AG04450 (cell line): ENCODE results near the gene MT2A. TPM values are rescaled to one million over a fixed set of nuclear protein-coding genes. Genes with fewer than 3 reads are reported as not detected.

ENCODE experiments used
- CTCF ChIA-PET: fragments of 300-600, 350-600 bp; formaldehyde crosslinking; extraction: SDS; loops from one replicate; lab custom pipeline; 2022; ENCODE audit warnings: antibody characterized with exemption, inconsistent platforms; lab: Charles Lee
- POLR2A ChIA-PET: fragments of 350-600 bp; formaldehyde crosslinking; extraction: SDS; loops from one replicate; lab custom pipeline; 2021; ENCODE audit warnings: antibody characterized with exemption, inconsistent platforms; lab: Yijun Ruan, JAX
- DNase-seq: peaks from one replicate; pipeline ENCODE4 v3.0.0-alpha.2; 2011; ENCODE audit warnings: low read depth, low spot score
- H3K27ac ChIP-seq: one replicate; pipeline ENCODE4 v1.5.1; 2012; ENCODE audit warnings: low read depth, low read length, control low read depth
- H3K27me3 ChIP-seq: one replicate; pipeline ENCODE4 v1.6.0; 2012; ENCODE audit warnings: low read length; ENCODE audit not compliant: control insufficient read depth, insufficient read depth
- H3K4me3 ChIP-seq: 2 replicates; pipeline ENCODE4 v1.5.1; 2011; ENCODE audit warnings: mild to moderate bottlenecking, low read depth, low read length, control low read depth
- H3K9me3 ChIP-seq: 2 replicates; pipeline ENCODE4 v1.5.1; 2012; ENCODE audit warnings: low read length; ENCODE audit not compliant: control insufficient read depth, insufficient read depth
- CTCF ChIP-seq: IDR thresholded peaks from 2 replicates; pipeline ENCODE4 v1.5.1; 2011; ENCODE audit warnings: low read depth, low read length, control low read depth, inconsistent platforms
- polyA plus RNA-seq: library from polyadenylated mRNA; depleted of rRNA; stranded (reverse); fragments of >200 nt; gene quantifications from 2 replicates; pipeline ENCODE4 v1.2.3, GENCODE V29; 2011

The MT2A gene
- polyA plus RNA-seq, 1 experiment, result 82.6 TPM

GRCh38 chr16:56647641-56648431 lies 39.5 kb downstream of the MT2A start:
- DNase-seq, result no peak
- Histone ChIP-seq H3K4me3 (no peak overlapping the region), H3K27me3 (peaks cover 91% of the 10 kb centered on the region), H3K27ac (no peak overlapping the region), H3K9me3 (no peaks in the 10 kb centered on the region; the same call in 1 of the 2 replicates)
- ChIA-PET CTCF (interaction anchor here (1.6 kb wide), 1 partner anchor 53 kb away, joined by 4 read pairs; no protein-coding TSS in a partner anchor), POLR2A (no interaction called here)
- TF ChIP-seq CTCF, result no peak

GRCh38 chr16:56649271-56649670 lies 40.9 kb downstream of the MT2A start:
- POLR2A ChIA-PET, result no interaction called here
- Histone ChIP-seq H3K27me3 (peaks cover 78% of the 10 kb centered on the region), H3K4me3 (no peak overlapping the region), H3K9me3 (no peaks in the 10 kb centered on the region; the same call in 1 of the 2 replicates), H3K27ac (no peak overlapping the region)
- no peak for DNase-seq
- TF ChIP-seq CTCF, result no peak
- CTCF ChIA-PET, result interaction anchor here (1.6 kb wide), 1 partner anchor 52 kb away, joined by 4 read pairs; no protein-coding TSS in a partner anchor

DNA sequence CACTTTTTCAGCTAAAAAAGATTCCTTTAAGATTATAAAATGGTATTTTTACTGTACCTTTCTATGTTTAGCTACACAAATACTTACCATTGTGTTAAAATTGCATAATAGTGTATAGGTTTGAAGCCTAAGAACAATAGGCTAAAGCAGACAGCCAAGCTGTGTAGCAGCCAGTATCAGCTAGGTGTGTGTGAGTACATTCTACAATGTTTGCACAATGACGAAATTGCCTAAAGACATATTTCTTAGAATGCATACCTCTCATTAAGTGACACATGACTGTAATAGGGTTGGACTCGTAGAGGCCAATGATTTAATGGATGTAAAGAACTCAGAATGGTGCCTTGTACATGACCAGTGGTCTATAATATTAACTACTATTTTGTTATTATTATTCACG lies 41.4 kb downstream of the MT2A start:
- no peak for DNase-seq
- ChIA-PET POLR2A (no interaction called here), CTCF (no interaction called here)
- Histone ChIP-seq H3K4me3 (no peak overlapping the region), H3K27ac (no peak overlapping the region), H3K9me3 (no peaks in the 10 kb centered on the region; the same call in 1 of the 2 replicates), H3K27me3 (peaks cover 72% of the 10 kb centered on the region)
- no peak for TF ChIP-seq CTCF

- Histone ChIP-seq H3K9me3 (no peaks in the 10 kb centered on the region; the same call in 1 of the 2 replicates), H3K4me3 (no peak within 1 kb of the TSS), H3K27me3 (peaks cover 61% of the 10 kb centered on the region), H3K27ac (no peak within 1 kb of the TSS)
- no peak for DNase-seq
- no peak for TF ChIP-seq CTCF
- ChIA-PET CTCF (no interaction called here), POLR2A (no interaction called here)
These were observed 43.2 kb downstream of the MT2A start, which contains the start of gene MT1B for GRCh38 chr16:56651586-56651985. MT1B (plus strand) TSS chr16:56651886; CDS start chr16:56651954, 68 bp downstream.

- no peaks in the 10 kb centered on the region; the same call in 1 of the 2 replicates for H3K9me3 ChIP-seq
- ChIA-PET POLR2A (no interaction called here), CTCF (no interaction called here)
- TF ChIP-seq CTCF, result no peak
- H3K4me3 ChIP-seq, result no peak overlapping the region
- peaks cover 60% of the 10 kb centered on the region for H3K27me3 ChIP-seq
- no peak for DNase-seq
- no peak overlapping the region for H3K27ac ChIP-seq
These were observed 44.2 kb downstream of the MT2A start for GRCh38 chr16:56652600-56652999.
